ENCODE results near the gene TIMP3.

DNA sequence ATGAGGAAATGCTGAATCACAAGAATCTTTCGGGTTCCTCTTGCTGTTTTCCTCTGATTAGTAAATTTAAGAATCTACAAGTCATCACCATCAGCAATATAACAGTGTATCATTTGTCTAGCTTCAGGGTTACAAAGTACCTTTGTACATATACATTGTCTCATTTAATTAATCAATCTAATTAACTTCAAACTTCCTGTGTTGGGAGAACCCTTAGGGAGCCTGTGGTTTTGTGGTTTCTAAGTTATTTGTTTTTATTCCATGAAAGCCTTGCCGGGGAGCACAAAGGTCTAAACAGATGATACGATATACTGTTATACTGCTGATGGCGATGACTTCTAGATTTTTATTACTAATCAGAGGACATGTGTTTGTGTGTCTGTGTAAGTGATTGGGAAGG, 41.0 kb downstream of the TIMP3 start:
- TF ChIP-seq, protein P1, sequence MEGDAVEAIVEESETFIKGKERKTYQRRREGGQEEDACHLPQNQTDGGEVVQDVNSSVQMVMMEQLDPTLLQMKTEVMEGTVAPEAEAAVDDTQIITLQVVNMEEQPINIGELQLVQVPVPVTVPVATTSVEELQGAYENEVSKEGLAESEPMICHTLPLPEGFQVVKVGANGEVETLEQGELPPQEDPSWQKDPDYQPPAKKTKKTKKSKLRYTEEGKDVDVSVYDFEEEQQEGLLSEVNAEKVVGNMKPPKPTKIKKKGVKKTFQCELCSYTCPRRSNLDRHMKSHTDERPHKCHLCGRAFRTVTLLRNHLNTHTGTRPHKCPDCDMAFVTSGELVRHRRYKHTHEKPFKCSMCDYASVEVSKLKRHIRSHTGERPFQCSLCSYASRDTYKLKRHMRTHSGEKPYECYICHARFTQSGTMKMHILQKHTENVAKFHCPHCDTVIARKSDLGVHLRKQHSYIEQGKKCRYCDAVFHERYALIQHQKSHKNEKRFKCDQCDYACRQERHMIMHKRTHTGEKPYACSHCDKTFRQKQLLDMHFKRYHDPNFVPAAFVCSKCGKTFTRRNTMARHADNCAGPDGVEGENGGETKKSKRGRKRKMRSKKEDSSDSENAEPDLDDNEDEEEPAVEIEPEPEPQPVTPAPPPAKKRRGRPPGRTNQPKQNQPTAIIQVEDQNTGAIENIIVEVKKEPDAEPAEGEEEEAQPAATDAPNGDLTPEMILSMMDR (IDR thresholded peaks at IDR 0.05), result no peak
- TF ChIP-seq POLR2A (IDR thresholded peaks at IDR 0.05), result no peak
